Caco-2 (cell line): ENCODE data around the gene RNPEP. TPM values are rescaled to one million over a fixed set of nuclear protein-coding genes. Genes with fewer than 3 reads are reported as not detected.
"Not testable (repeated sequence)": the region's sequence is repeated elsewhere in the genome, so short reads cannot be mapped to it uniquely, and the experiment has no call there.

Experiments used
- BruUV-seq: library from RNA; stranded (reverse); fragments of 400-500 nt; replicated peaks from 2 replicates; lab custom pipeline; 2021; lab: Mats Ljungman, UMichigan
- CTCF ChIA-PET: fragments of 300-600 bp; sonication (Branson Sonifier 250); formaldehyde crosslinking; loops from one replicate; lab custom pipeline; 2022; ENCODE audit warnings: antibody characterized with exemption; lab: Charles Lee
- POLR2A ChIA-PET: fragments of 300-600 bp; sonication (Branson Sonifier 250); formaldehyde crosslinking; loops from one replicate; lab custom pipeline; 2022; ENCODE audit warnings: antibody characterized with exemption; lab: Charles Lee
- DNase-seq, 2 experiments: peaks; one replicate each; pipeline versions ENCODE4 v3.0.0 to v3.0.0-alpha.2; 2020 to 2022
- H3K27me3 ChIP-seq: replicated peaks from 2 replicates; pipeline ENCODE4 v1.6.0; 2011; ENCODE audit warnings: low read length; ENCODE audit not compliant: control insufficient read depth, insufficient read depth
- H3K36me3 ChIP-seq: 2 replicates; pipeline ENCODE4 v1.5.1; 2011; ENCODE audit warnings: low read length; ENCODE audit not compliant: control insufficient read depth, insufficient read depth
- H3K4me1 ChIP-seq: fragments of 250-450 bp; sonication (Bioruptor Pico); 2 replicates; pipeline ENCODE4 v1.5.1; 2020; ENCODE audit warnings: mild to moderate bottlenecking
- H3K4me3 ChIP-seq: 2 replicates; pipeline ENCODE4 v1.5.1; 2011; ENCODE audit warnings: low read depth, mild to moderate bottlenecking, control low read depth, low read length
- H3K9me3 ChIP-seq: fragments of 250-450 bp; sonication (Bioruptor Pico); 2 replicates; pipeline ENCODE4 v1.5.1; 2020; ENCODE audit warnings: mild to moderate bottlenecking, moderate library complexity
- H3K27ac Mint-ChIP-seq: one replicate; pipeline ENCODE4 v1.8.0; 2022; ENCODE audit warnings: mixed read lengths; ENCODE audit not compliant: unreplicated experiment
- H3K27me3 Mint-ChIP-seq: one replicate; pipeline ENCODE4 v1.8.0; 2022; ENCODE audit warnings: mixed read lengths; ENCODE audit not compliant: insufficient read depth, unreplicated experiment
- H3K36me3 Mint-ChIP-seq: one replicate; pipeline ENCODE4 v1.8.0; 2022; ENCODE audit warnings: mild to moderate bottlenecking, mixed read lengths; ENCODE audit not compliant: insufficient read depth, unreplicated experiment
- H3K4me1 Mint-ChIP-seq: one replicate; pipeline ENCODE4 v1.8.0; 2022; ENCODE audit warnings: low read depth, mixed read lengths; ENCODE audit not compliant: unreplicated experiment
- H3K4me3 Mint-ChIP-seq: one replicate; pipeline ENCODE4 v1.8.0; 2022; ENCODE audit warnings: mild to moderate bottlenecking, moderate library complexity, mixed read lengths; ENCODE audit not compliant: unreplicated experiment
- H3K9me3 Mint-ChIP-seq: one replicate; pipeline ENCODE4 v1.8.0; 2022; ENCODE audit warnings: mixed read lengths; ENCODE audit not compliant: unreplicated experiment
- intact Hi-C: fragments of 100-400 bp; cut with micrococcal nuclease; formaldehyde crosslinking; loops from one replicate; pipeline ENCODE4 v1.10.0; 2022; ENCODE audit not compliant: unreplicated experiment
- total RNA-seq: library from RNA; stranded (reverse); gene quantifications from 2 replicates; pipeline ENCODE4 v1.2.3, GENCODE V29; 2022
- TF ChIP-seq, protein P1 (sequence below), 2 experiments: fragments of 200-600 bp in 1 of 2; IDR thresholded peaks; 1 replicate in 1 of 2; 2 replicates in 1 of 2; pipeline versions ENCODE4 v1.5.1 to v1.8.0; 2011 to 2022; ENCODE audit warnings: antibody characterized with exemption in 1 of 2, control low read depth in 1 of 2, inconsistent platforms in 1 of 2, low read depth in 1 of 2, low read length in 1 of 2, mild to moderate bottlenecking in 1 of 2, moderate library complexity in 1 of 2; ENCODE audit not compliant: insufficient read depth in 1 of 2, severe bottlenecking in 1 of 2, unreplicated experiment in 1 of 2

The RNPEP gene
- total RNA-seq, 1 experiment from 2014 or later: 75.9 TPM

DNA sequence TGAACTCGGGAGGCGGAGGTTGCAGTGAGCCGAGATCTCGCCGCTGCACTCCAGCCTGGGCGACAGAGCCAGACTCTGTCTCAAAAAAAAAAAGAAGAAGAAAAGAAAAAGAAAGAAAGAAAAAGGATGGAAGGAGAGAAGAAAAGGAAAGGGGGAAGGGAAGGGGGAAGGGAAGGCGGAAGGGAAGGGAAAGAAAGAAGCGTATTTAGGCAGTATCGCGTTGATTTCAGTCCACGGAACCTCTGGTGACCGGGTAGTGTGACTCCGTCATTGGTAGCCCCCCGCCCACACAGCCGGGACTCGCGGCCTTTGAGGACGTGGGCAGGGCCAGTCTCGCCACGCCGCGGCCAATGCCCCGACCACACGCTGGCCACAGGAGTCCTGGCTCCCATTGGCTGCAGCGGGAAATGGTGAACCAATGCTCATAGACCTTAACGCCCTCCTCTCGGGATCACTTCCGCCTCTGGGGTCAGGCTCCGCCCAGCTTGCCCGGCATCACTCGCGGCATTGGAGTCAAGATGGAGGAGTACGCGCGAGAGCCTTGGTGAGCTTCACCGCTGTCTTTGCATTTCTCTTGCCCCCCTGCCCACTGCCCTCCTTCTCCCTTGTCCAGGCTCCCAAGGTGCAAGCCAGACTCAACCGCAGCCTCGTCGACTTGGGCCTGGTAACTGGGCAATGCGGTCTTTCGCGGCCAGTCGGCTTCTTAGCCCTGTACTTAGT is 27.3 kb upstream of the RNPEP start, which contains the start of gene TIMM17A:
Gene TIMM17A (plus strand): TSS at position 495 of the 720 bp plus-strand sequence. CDS start 24 bp downstream, at position 519.
- peak; percentile 96 to 97 for DNase-seq
- no peaks in the 10 kb centered on the region for H3K27me3 ChIP-seq
- no TSS peak for BruUV-seq
- no peaks in the 10 kb centered on the region for H3K9me3 Mint-ChIP-seq
- intact Hi-C loops: loop anchor here (1.0 to 2.0 kb wide), 2 partner anchors 9 to 28 kb away; partner anchors contain the start of genes LMOD1 and RNPEP
- H3K27me3 Mint-ChIP-seq: no peaks in the 10 kb centered on the region
- TF ChIP-seq, protein P1, sequence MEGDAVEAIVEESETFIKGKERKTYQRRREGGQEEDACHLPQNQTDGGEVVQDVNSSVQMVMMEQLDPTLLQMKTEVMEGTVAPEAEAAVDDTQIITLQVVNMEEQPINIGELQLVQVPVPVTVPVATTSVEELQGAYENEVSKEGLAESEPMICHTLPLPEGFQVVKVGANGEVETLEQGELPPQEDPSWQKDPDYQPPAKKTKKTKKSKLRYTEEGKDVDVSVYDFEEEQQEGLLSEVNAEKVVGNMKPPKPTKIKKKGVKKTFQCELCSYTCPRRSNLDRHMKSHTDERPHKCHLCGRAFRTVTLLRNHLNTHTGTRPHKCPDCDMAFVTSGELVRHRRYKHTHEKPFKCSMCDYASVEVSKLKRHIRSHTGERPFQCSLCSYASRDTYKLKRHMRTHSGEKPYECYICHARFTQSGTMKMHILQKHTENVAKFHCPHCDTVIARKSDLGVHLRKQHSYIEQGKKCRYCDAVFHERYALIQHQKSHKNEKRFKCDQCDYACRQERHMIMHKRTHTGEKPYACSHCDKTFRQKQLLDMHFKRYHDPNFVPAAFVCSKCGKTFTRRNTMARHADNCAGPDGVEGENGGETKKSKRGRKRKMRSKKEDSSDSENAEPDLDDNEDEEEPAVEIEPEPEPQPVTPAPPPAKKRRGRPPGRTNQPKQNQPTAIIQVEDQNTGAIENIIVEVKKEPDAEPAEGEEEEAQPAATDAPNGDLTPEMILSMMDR (IDR thresholded peaks at IDR 0.05; ENCODE audit: insufficient read depth in 1 of 2, low read depth in 1 of 2, low read length in 1 of 2, severe bottlenecking in 1 of 2, unreplicated experiment in 1 of 2): no peak
- H3K9me3 ChIP-seq: no peaks in the 10 kb centered on the region
- peaks cover 10% of the 10 kb centered on the region for H3K4me1 ChIP-seq
- CTCF ChIA-PET: no interaction called here
- POLR2A ChIA-PET: interaction anchor here (0.5 to 1.1 kb wide), 5 partner anchors 9 to 173 kb away, joined by 3 to 12 read pairs (median 8); partner anchors contain the start of genes ELF3 and LMOD1
- peak within 1 kb of the TSS; percentile 84 for H3K4me3 Mint-ChIP-seq
- peaks cover 36% of the 10 kb centered on the region for H3K36me3 Mint-ChIP-seq
- H3K27ac Mint-ChIP-seq: peak within 1 kb of the TSS; percentile 97
- H3K4me3 ChIP-seq: peak within 1 kb of the TSS; percentile 98
- H3K4me1 Mint-ChIP-seq: peaks cover 4% of the 10 kb centered on the region
- no peaks in the 10 kb centered on the region for H3K36me3 ChIP-seq

DNA sequence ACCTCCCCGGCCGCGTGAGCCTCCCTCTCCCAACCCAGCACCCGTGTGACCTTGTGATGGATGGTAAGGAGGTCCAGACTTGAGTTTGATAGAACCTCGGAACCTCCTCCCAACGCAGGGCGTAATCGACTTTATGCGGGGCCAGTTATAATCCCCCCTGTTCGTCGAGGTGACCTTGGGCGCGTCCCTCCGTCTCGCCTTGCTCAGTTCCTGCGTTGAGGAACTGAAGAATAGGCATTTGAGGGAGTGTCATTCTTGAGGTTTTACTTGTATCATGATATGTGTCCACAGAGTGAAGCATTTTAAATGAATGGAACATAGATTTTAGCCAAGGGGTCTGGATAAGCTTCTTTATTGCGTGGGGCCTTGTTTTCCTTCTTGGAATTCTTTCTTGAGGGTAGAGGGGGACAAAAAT is 26.7 kb upstream of the RNPEP start:
- CTCF ChIA-PET: no interaction called here
- H3K36me3 Mint-ChIP-seq: peaks cover 42% of the 10 kb centered on the region
- POLR2A ChIA-PET: interaction anchor here (0.5 to 1.1 kb wide), 3 partner anchors 9 to 60 kb away, joined by 3 to 9 read pairs (median 7); partner anchors contain the start of genes ELF3 and LMOD1
- H3K4me3 Mint-ChIP-seq: peak overlapping the region; percentile 84
- peaks cover 10% of the 10 kb centered on the region for H3K4me1 ChIP-seq
- no TSS peak for BruUV-seq
- no peaks in the 10 kb centered on the region for H3K9me3 Mint-ChIP-seq
- peak overlapping the region; percentile 98 for H3K4me3 ChIP-seq
- peak in 1 of 2 experiments; percentile 42 for DNase-seq
- H3K9me3 ChIP-seq: no peaks in the 10 kb centered on the region
- intact Hi-C loops: loop anchor here (1.0 to 2.0 kb wide), 2 partner anchors 9 to 27 kb away; partner anchors contain the start of genes LMOD1 and RNPEP
- H3K27ac Mint-ChIP-seq: peak overlapping the region; percentile 97
- TF ChIP-seq, protein P1 (IDR thresholded peaks at IDR 0.05; ENCODE audit: insufficient read depth in 1 of 2, low read depth in 1 of 2, low read length in 1 of 2, severe bottlenecking in 1 of 2, unreplicated experiment in 1 of 2): no peak
- no peaks in the 10 kb centered on the region for H3K27me3 Mint-ChIP-seq
- no peaks in the 10 kb centered on the region for H3K36me3 ChIP-seq
- H3K4me1 Mint-ChIP-seq: peaks cover 4% of the 10 kb centered on the region
- no peaks in the 10 kb centered on the region for H3K27me3 ChIP-seq

DNA sequence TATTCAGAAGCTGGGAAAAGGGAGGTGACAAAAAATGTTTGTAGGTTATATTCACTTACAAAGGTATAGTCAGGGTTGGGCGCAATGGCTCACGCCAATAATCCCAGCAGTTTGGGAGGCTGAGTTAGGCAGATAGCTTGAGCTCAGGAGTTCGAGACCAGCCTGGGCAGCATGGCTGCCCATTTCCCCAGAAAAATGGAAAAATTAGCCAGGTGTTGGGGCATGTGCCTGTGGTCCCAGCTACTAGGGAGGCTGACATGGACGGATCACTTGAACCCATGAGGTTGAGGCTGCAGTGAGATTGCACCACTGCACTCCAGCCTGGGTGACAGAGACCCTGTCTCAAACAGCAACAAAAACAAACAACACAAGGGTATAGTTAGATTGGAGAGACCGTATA is 24.1 kb upstream of the RNPEP start:
- intact Hi-C loops: no loop called here
- no peaks in the 10 kb centered on the region; the same call in 1 of the 2 replicates for H3K36me3 ChIP-seq
- Mint-ChIP-seq H3K27me3 (no peaks in the 10 kb centered on the region), H3K36me3 (peaks cover 67% of the 10 kb centered on the region), H3K4me3 (no peak overlapping the region), H3K4me1 (peaks cover 4% of the 10 kb centered on the region), H3K27ac (no peak overlapping the region), H3K9me3 (no peaks in the 10 kb centered on the region)
- POLR2A ChIA-PET: no interaction called here
- BruUV-seq: no TSS peak
- TF ChIP-seq, protein P1 (IDR thresholded peaks at IDR 0.05; ENCODE audit: insufficient read depth in 1 of 2, low read depth in 1 of 2, low read length in 1 of 2, severe bottlenecking in 1 of 2, unreplicated experiment in 1 of 2): no peak
- H3K27me3 ChIP-seq: no peaks in the 10 kb centered on the region
- no peak for DNase-seq
- H3K4me3 ChIP-seq: no peak overlapping the region
- no peaks in the 10 kb centered on the region for H3K9me3 ChIP-seq
- H3K4me1 ChIP-seq: peaks cover 10% of the 10 kb centered on the region
- CTCF ChIA-PET: no interaction called here

DNA sequence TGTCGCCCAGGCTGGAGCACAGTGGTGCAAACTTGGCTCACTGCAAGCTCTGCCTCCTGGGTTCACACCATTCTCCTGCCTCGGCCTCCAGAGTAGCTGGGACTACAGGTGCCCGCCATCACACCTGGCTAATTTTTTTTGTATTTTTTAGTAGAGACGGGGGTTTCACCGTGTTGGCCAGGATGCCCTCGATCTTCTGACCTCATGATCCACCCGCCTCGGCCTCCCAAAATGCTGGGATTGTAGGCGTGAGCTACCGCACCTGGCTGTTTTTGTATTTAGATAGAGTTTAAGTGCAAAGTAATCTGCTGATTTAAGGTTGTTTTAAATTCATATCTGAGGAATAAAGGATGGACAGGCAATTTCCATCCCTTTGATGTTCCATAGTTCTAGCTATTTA is 20.1 kb upstream of the RNPEP start:
- H3K36me3 Mint-ChIP-seq: peaks cover 88% of the 10 kb centered on the region
- CTCF ChIA-PET, DNase-seq, H3K9me3 Mint-ChIP-seq, intact Hi-C loops, H3K9me3 ChIP-seq, H3K4me3 Mint-ChIP-seq, H3K27me3 ChIP-seq, POLR2A ChIA-PET, H3K4me1 ChIP-seq, H3K27ac Mint-ChIP-seq, BruUV-seq, H3K36me3 ChIP-seq, H3K4me3 ChIP-seq, H3K4me1 Mint-ChIP-seq, H3K27me3 Mint-ChIP-seq: not testable (repeated sequence)
